Measurements from ENCODE around the gene ZNF180. TPM values are rescaled to one million over a fixed set of nuclear protein-coding genes. Genes with fewer than 3 reads are reported as not detected.

ZNF180 gene
- total RNA-seq, 2 donors from 2014 or later, result 6.1 to 7.5 TPM

Other genes with a start within 250 kb of the ZNF180 start
- gene ZNF233, start 240.6 kb downstream of the ZNF180 start, total RNA-seq, result 1 to 10 TPM; 1.5 to 1.7 TPM
- gene ZNF235, start 195.5 kb downstream of the ZNF180 start, total RNA-seq, result 1 to 10 TPM; 4.9 to 6.7 TPM
- 1 to 10 TPM; 3.3 to 4.4 TPM for gene ZNF112, start 143.8 kb downstream of the ZNF180 start, total RNA-seq
- gene ZNF285, start 98.9 kb downstream of the ZNF180 start, total RNA-seq, result 1 to 10 TPM in 1 of 2 donors, under 1 TPM in 1; 0.92 to 1.8 TPM
- gene ZNF229, start 52.0 kb downstream of the ZNF180 start, total RNA-seq, result 1 to 10 TPM; 1.5 to 2.7 TPM
- under 1 TPM; 0.15 to 0.42 TPM for gene CEACAM20, start 29.2 kb upstream of the ZNF180 start, total RNA-seq
- not detected for gene IGSF23, start 113.0 kb upstream of the ZNF180 start, total RNA-seq
- 10 to 100 TPM; 31.0 to 35.7 TPM for gene PVR, start 143.4 kb upstream of the ZNF180 start, total RNA-seq
- 1 to 10 TPM; 6.5 to 6.6 TPM for gene CEACAM19, start 171.0 kb upstream of the ZNF180 start, total RNA-seq
- under 1 TPM in 1 of 2 donors, not detected in 1; 0.45 TPM for gene CEACAM16, start 198.6 kb upstream of the ZNF180 start, total RNA-seq
- 100 to 1,000 TPM in 1 of 2 donors, 10 to 100 TPM in 1; 81.5 to 103 TPM for gene BCL3, start 248.2 kb upstream of the ZNF180 start, total RNA-seq

Measured in left colon (tissue), 2 donors.